Fibroblast of the conjunctiva (primary cell): Measurements from ENCODE around the gene NTN1.

Source experiments
- DNase-seq: peaks from one replicate; pipeline ENCODE4 v3.0.0-alpha.2; 2010; ENCODE audit warnings: low read depth

NTN1 gene

GRCh38 chr17:9006175-9006767 is 15.0 kb upstream of the NTN1 start:
- no peak for DNase-seq

GRCh38 chr17:9007052-9007714 is 14.1 kb upstream of the NTN1 start:
- no peak for DNase-seq

- DNase-seq = no peak
Observed at GRCh38 chr17:9009096-9009495, 12.2 kb upstream of the NTN1 start.

- no peak for DNase-seq
Observed at GRCh38 chr17:9009737-9010136, 11.6 kb upstream of the NTN1 start.

- DNase-seq = no peak
Observed at GRCh38 chr17:9011001-9011400, 10.3 kb upstream of the NTN1 start.

GRCh38 chr17:9016941-9017552 is 4.3 kb upstream of the NTN1 start:
- DNase-seq = no peak

- no peak for DNase-seq
Observed at GRCh38 chr17:9018726-9019125, 2.6 kb upstream of the NTN1 start.

GRCh38 chr17:9020096-9020823 is 1.1 kb upstream of the NTN1 start:
- DNase-seq = no peak

- no peak for DNase-seq
Observed at GRCh38 chr17:9020824-9021157, 519 bp upstream of the NTN1 start.

- DNase-seq = no peak
Observed at GRCh38 chr17:9021992-9022572, 772 bp downstream of the NTN1 start.

GRCh38 chr17:9022573-9023391 is 1.5 kb downstream of the NTN1 start:
- DNase-seq = no peak

GRCh38 chr17:9023392-9024218 is 2.3 kb downstream of the NTN1 start:
- no peak for DNase-seq

- no peak for DNase-seq
Observed at GRCh38 chr17:9024497-9024896, 3.2 kb downstream of the NTN1 start.

GRCh38 chr17:9026741-9027140 is 5.4 kb downstream of the NTN1 start:
- DNase-seq = no peak

GRCh38 chr17:9028202-9028987 is 7.1 kb downstream of the NTN1 start:
- DNase-seq = no peak

- no peak for DNase-seq
Observed at GRCh38 chr17:9028988-9029570, 7.8 kb downstream of the NTN1 start.

GRCh38 chr17:9032151-9032550 is 10.8 kb downstream of the NTN1 start:
- no peak for DNase-seq

- no peak for DNase-seq
Observed at GRCh38 chr17:9032583-9032982, 11.3 kb downstream of the NTN1 start.

GRCh38 chr17:9035249-9035648 is 13.9 kb downstream of the NTN1 start:
- DNase-seq = no peak

GRCh38 chr17:9036336-9036735 is 15.0 kb downstream of the NTN1 start:
- no peak for DNase-seq
